ENCODE data around the gene BCAS3.

The BCAS3 gene

DNA sequence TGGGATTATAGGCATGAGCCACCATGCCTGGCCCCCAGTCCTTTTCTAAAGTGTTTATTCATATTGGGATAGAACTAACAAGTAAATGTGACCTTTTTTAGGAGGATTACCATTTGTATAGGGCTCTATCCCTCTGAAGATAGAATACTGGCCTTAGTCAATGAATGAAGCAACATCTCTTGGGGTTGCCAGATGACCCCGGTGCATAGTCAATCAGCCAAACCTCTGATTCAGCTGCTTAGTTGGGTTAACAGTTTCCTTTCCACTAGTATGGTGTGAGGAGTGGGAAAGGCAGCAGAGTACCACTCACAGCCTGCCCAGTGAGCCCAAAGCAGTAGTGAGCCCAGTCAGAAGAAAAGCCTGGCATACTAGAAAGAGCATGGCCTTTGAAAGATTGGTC is 627.4 kb downstream of the BCAS3 start:
- DNase-seq (ENCODE audit: insufficient read length, low spot score) (no peak), FAIRE-seq (no peak)
- TF ChIP-seq TAF1 (IDR thresholded peaks at IDR 0.05; ENCODE audit: low read depth, low read length) (no peak), SPI1 (IDR thresholded peaks at IDR 0.05; ENCODE audit: low read depth, low read length) (no peak), POLR2A (IDR thresholded peaks at IDR 0.05; ENCODE audit: low read depth, low read length) (no peak), PAX5 (IDR thresholded peaks at IDR 0.05; ENCODE audit: insufficient read depth, low read length, severe bottlenecking) (no peak), POU2F2 (IDR thresholded peaks at IDR 0.05; ENCODE audit: low read depth, low read length) (no peak), POLR2AphosphoS5 (IDR thresholded peaks at IDR 0.05; ENCODE audit: low read depth, low read length) (no peak)

DNA sequence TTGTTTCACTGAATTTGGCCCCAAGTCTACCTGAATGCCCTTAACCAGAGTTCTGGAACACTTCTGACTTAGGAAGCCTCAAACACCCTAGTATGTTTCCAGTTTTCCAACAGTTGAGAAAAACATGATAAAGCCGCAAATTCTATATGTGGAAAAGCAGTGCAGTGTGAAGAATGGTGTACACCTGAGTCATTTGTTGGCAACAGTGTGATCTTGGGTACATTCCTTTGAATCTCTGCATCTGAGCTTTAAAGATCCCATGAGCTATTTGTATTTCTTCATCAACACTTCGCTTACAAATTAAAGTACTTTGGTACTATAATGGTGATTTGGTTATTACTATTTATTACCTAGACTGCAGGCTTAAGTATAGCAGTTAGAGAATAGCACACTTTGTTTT is 628.4 kb downstream of the BCAS3 start:
- no peak for DNase-seq (ENCODE audit: insufficient read length, low spot score)
- FAIRE-seq, result no peak
- TF ChIP-seq PAX5 (IDR thresholded peaks at IDR 0.05; ENCODE audit: insufficient read depth, low read length, severe bottlenecking) (no peak), POU2F2 (IDR thresholded peaks at IDR 0.05; ENCODE audit: low read depth, low read length) (no peak), POLR2A (IDR thresholded peaks at IDR 0.05; ENCODE audit: low read depth, low read length) (no peak)

DNA sequence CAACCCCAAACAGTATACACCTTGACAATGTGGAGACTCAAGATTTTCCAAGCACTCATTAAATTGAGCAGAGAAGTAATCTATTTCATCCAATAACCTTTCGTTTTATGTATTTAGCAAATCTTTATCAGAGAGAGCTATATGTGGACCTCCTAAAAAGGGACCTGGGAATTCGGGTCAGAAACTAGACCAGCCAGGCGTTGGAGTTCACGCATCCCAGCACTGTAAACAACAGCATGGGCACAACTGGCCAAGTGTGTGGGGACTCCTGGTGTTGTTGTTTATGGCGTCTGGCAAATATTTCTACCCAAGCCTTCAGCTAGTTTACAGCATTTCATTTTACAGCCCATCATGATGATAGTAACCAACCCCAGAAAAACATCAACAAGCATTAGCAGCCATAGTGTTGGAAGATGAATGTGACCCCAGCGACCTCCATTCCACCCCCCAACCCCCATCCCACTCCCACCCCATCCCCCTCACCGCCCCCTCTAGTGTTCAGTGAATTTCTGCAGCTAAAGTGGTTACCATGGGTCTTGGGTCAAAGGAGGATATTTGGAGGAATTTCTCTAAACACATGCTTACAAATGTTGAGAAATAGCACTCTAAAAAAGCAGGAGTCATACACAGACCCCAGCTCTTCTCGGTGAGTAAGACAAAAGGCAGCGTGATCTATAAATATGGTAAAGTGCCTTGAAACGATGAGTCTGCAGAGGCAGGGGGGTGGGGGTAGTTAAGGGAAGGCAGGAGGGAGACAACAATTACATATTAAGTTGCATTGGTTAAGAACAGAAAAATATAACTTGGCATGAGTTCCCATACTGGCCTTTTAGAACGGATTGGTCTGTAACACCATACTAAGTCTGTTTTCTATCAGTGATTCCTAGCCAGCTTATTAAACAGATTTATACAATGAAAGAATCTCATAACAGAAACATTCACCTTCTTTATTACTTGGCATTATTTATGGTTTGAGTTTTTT is 630.5 kb downstream of the BCAS3 start:
- DNase-seq (ENCODE audit: insufficient read length, low spot score) (no peak), FAIRE-seq (no peak)
- TF ChIP-seq POU2F2 (IDR thresholded peaks at IDR 0.05; ENCODE audit: low read depth, low read length) (no peak), PAX5 (IDR thresholded peaks at IDR 0.05; ENCODE audit: insufficient read depth, low read length, severe bottlenecking) (no peak), SPI1 (IDR thresholded peaks at IDR 0.05; ENCODE audit: low read depth, low read length) (no peak), POLR2A (IDR thresholded peaks at IDR 0.05; ENCODE audit: low read depth, low read length) (no peak), POLR2AphosphoS5 (IDR thresholded peaks at IDR 0.05; ENCODE audit: low read depth, low read length) (no peak)

DNA sequence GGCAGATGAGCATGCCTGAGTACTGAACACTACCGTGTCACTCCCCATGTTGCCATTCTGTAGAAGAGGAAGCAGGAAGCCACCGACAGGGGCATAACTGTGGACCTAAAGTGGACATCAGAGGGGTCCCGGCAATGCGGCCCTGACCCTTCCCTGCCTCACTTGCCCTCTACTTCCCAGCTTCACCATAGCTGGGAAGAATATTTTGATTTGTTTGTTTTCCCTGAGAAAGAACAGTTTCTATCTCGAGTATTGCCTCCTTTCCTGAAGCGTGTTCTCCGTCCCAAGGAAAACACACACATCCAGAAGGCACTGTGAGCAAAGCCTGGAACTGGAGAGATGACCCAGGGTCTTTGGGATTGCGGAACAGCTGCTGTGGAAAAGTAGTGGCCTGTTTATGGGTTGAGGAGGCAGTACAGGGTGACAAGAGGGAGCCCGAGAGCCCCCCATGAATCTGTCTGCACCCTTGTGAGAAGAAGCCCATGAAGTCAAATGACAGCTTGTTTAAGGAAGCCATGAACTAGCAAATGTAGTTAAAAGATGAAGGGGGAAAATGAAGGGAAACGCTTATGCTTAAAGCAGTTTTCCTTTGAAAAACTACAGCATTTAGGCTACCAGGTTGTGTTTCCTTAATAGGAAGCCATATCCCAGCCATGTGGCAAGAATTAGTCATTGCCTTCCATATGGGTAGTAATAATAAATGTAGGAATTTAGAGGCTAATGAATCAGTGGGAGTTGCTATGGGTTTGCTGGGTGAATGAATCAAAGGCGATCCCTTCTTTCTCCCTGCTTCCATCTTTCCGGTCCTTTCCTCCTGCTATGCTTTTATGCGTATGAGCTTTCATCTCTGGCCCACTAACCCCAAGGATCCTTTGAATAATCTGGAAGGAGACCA is 632.0 kb downstream of the BCAS3 start:
- FAIRE-seq (no peak), DNase-seq (ENCODE audit: insufficient read length, low spot score) (no peak)
- no peak for TF ChIP-seq POU2F2 (IDR thresholded peaks at IDR 0.05; ENCODE audit: low read depth, low read length)
- TF ChIP-seq TAF1 (IDR thresholded peaks at IDR 0.05; ENCODE audit: low read depth, low read length), result no peak
- TF ChIP-seq SPI1 (IDR thresholded peaks at IDR 0.05; ENCODE audit: low read depth, low read length), result no peak
- no peak for TF ChIP-seq PAX5 (IDR thresholded peaks at IDR 0.05; ENCODE audit: insufficient read depth, low read length, severe bottlenecking)
- no peak for TF ChIP-seq POLR2A (IDR thresholded peaks at IDR 0.05; ENCODE audit: low read depth, low read length)
- TF ChIP-seq POLR2AphosphoS5 (IDR thresholded peaks at IDR 0.05; ENCODE audit: low read depth, low read length), result no peak

DNA sequence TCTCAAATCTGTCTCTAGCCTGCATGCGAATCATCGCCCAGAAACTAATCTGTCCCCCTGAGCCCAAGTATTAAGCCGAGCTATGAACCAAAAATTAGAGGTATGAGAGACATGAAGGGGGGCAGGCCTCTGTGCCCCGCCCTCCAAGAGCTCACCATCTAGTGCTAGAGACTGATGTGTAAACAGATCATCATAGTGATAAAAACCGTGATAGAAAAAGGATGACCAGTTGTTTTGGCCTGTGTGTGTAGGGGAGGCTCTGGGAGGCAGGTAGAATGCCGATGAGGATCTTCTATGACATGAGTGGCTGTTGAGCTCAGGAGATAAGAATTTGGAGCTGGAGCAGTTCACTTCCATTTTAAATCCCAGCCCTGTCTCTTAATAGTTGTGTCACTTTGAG is 632.9 kb downstream of the BCAS3 start:
- FAIRE-seq, result no peak
- no peak for TF ChIP-seq TAF1 (IDR thresholded peaks at IDR 0.05; ENCODE audit: low read depth, low read length)
- no peak for TF ChIP-seq SPI1 (IDR thresholded peaks at IDR 0.05; ENCODE audit: low read depth, low read length)
- no peak for TF ChIP-seq POU2F2 (IDR thresholded peaks at IDR 0.05; ENCODE audit: low read depth, low read length)
- TF ChIP-seq POLR2AphosphoS5 (IDR thresholded peaks at IDR 0.05; ENCODE audit: low read depth, low read length), result no peak
- TF ChIP-seq PAX5 (IDR thresholded peaks at IDR 0.05; ENCODE audit: insufficient read depth, low read length, severe bottlenecking), result no peak
- no peak for TF ChIP-seq POLR2A (IDR thresholded peaks at IDR 0.05; ENCODE audit: low read depth, low read length)
- no peak for DNase-seq (ENCODE audit: insufficient read length, low spot score)

DNA sequence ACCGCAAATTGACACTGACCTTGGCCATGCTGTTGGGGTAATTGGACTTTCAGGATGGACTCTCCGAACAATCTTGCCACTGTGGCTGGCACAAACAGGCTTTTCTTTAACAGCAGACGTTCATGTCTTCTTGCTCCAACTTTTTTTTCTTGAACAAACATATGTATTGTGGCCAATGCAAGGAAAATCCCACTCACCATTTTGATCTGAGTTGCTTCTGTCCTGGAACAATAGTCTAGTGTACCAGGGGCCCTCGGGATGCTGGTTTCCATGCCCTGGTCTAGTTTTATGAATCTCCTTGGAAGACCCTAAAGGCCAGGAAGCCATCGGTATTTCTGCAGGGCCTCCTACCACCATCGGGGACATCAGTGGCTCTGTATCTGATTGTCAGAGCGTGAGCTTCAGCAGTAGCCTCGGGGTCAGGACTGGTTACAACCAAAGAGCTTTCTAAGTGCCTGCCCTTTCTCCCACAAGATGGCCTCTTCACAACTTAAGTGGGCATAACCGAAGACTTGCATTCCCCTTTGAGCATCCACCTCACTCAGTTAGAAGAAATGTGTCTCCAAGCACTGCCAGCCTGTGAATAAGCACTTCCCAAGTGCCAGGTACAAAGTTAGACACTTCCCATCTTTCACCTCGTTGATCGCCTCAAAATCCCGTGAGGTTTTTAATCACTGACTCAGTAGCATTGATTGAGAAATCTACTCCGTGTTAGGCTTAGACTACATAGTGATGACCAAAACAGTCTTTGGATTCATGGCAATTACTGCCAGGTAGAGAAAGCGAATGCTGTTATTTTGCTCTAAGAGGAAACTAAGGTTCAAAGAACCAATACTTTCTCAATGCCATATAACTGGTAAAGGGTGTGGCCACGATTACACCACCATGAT is 635.0 kb downstream of the BCAS3 start:
- DNase-seq (ENCODE audit: insufficient read length, low spot score) (no peak), FAIRE-seq (no peak)
- TF ChIP-seq TAF1 (IDR thresholded peaks at IDR 0.05; ENCODE audit: low read depth, low read length) (no peak), POLR2A (IDR thresholded peaks at IDR 0.05; ENCODE audit: low read depth, low read length) (no peak), PAX5 (IDR thresholded peaks at IDR 0.05; ENCODE audit: insufficient read depth, low read length, severe bottlenecking) (no peak), SPI1 (IDR thresholded peaks at IDR 0.05; ENCODE audit: low read depth, low read length) (no peak), POLR2AphosphoS5 (IDR thresholded peaks at IDR 0.05; ENCODE audit: low read depth, low read length) (no peak), POU2F2 (IDR thresholded peaks at IDR 0.05; ENCODE audit: low read depth, low read length) (no peak)

DNA sequence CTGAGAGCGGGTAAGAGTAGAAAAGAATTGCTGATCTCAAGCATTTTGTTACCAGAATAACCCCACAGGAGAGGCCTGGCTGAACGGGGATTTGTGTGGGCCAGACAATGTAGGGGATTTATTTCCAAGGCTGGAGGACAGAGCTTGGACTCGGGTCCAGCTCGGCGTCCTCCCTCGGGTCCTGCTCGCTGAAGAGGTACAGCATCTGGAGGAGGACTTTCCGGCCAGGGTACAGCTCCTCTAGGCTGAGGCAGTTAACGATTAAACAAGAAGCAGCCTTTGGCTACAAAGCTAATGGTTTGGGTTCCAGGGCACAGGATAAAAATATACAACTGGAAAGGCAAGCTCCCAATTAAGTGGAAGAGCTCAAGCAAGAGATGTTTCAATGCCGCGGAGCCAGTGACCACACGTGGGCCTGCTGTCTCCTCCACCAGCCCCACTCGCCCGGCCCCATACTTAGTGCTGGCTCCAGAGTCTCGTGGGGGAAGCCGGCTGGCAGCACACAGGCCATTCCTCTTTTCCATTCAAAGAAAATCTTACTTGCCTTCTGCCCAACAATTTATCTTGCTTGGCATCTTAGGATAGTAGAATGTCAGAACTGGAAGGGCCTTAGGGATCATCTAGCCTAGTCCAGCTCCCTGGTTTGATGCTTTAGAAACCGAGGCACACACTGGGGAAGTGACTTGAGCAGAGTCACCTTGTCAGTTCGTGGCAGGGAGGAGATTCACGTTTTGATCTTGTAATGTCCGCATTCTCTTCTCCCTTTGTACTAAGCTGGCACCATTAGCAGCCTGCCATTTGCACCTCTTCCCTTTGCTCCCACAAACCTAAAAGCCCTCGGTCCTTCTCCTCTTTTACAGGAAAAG is 636.0 kb downstream of the BCAS3 start:
- FAIRE-seq, result no peak
- TF ChIP-seq SPI1 (IDR thresholded peaks at IDR 0.05; ENCODE audit: low read depth, low read length) (no peak), TAF1 (IDR thresholded peaks at IDR 0.05; ENCODE audit: low read depth, low read length) (no peak), POLR2AphosphoS5 (IDR thresholded peaks at IDR 0.05; ENCODE audit: low read depth, low read length) (no peak), POU2F2 (IDR thresholded peaks at IDR 0.05; ENCODE audit: low read depth, low read length) (no peak)
- no peak for DNase-seq (ENCODE audit: insufficient read length, low spot score)
